ENCODE results near the gene AP1G2. TPM values are rescaled to one million over a fixed set of nuclear protein-coding genes. Genes with fewer than 3 reads are reported as not detected.

The AP1G2 gene
- polyA plus RNA-seq, 1 donor = 15.3 TPM

DNA sequence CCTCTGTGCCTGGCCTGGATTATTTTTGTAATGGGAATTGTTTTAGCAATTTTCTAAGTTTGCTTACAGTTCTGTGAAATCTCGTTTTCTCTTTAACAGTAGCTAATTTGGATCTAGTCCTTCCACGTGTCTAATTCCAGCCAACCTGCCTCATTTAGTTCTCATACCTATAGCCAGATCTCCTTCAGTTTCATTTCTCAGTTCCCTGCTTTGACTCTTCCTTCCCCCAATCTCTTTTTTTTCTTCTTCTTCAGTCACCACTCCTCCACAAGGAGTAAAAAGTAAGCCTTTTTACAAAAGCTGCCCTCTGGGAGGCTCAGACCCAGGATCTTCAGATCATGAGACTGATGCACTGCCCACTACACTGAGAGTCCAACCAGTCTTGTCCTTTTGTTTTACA lies 10.1 kb downstream of the AP1G2 start:
- no peak for DNase-seq (ENCODE audit: low read depth)

DNA sequence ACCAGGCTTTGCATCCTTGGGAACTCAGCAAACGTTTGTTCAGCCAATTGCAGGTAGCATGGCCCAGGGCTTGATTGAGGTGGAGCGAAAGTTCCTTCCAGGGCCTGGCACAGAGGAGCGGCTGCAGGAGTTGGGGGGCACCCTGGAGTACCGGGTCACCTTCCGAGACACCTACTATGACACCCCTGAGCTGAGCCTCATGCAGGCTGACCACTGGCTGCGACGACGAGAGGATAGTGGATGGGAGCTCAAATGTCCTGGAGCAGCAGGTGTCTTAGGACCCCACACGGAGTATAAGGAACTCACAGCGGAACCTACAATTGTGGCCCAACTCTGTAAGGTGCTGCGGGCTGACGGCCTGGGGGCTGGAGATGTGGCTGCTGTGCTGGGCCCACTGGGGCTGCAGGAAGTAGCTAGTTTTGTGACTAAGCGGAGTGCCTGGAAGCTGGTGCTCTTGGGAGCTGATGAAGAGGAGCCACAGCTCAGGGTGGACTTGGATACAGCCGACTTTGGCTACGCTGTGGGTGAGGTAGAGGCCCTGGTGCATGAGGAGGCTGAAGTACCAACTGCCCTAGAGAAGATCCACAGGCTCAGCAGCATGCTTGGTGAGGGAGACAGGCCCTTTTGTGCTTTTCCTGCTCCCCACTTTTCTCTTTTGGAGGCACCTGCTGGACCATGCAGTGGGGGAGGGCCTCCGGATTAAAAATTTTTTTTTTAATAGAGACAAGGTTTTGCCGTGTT lies 10.7 kb downstream of the AP1G2 start:
- DNase-seq (ENCODE audit: low read depth) = no peak

DNA sequence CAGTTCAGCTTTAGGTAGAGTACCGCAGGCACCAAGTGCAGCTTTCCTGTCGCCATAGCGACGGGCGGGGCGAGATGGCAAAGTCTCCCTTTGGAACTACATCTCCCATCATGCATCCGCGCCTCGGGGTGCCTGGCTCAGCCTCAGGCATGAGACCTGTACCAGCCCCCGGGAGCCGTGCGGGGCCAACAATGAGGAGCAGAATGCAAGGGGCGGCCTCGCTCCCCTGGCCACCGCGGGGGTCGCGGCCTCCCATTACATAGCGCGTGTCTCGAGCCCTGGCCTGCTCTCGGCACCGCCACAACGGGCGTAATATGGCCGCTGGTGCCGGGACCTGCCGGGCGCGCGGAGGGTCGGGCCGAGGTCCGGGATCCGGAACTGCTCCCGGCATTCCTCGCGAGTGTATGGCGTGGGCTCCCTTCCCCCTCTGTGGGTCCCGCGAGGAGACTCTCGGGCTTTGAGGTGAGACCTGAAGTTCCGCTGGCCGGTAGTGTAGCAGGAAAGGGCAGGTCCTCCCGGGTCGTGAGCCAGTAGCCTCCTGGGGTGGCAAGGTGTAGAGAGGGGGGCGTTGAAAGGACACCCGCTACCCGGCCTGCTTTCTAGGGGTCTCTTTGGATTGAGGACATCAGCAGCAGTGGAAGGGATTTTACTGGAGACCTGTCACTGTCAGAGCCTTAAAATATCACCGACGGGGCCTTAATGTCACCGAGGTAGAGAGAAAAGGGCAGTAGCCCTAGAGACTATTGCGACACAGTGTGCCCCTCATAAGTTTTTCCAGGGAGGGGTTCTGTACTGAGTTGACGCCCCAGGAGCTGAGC lies 11.5 kb downstream of the AP1G2 start, which contains the start of gene THTPA:
Gene THTPA, plus strand, starts transcription at position 390 of the 818 bp plus-strand sequence. CDS start 487 bp downstream, outside the sequence.
- no peak for DNase-seq (ENCODE audit: low read depth)

DNA sequence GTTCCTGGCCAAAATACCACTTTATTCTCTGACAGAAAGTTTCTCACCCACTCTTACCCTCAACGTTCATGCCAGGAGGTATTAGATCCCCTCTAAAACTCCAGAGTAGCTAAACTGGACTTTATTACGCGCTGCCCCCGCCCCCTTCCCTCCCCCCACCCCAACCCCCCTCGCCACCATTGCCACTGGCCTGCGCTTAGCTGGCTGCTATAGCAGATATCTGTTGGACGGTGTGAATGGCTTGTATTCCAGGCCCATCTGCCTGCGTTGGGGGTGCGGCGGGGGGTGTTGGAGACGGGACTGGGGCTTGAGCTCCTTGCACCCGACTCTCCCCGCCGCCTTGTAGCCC lies 12.1 kb downstream of the AP1G2 start:
- DNase-seq (ENCODE audit: low read depth) = no peak

DNA sequence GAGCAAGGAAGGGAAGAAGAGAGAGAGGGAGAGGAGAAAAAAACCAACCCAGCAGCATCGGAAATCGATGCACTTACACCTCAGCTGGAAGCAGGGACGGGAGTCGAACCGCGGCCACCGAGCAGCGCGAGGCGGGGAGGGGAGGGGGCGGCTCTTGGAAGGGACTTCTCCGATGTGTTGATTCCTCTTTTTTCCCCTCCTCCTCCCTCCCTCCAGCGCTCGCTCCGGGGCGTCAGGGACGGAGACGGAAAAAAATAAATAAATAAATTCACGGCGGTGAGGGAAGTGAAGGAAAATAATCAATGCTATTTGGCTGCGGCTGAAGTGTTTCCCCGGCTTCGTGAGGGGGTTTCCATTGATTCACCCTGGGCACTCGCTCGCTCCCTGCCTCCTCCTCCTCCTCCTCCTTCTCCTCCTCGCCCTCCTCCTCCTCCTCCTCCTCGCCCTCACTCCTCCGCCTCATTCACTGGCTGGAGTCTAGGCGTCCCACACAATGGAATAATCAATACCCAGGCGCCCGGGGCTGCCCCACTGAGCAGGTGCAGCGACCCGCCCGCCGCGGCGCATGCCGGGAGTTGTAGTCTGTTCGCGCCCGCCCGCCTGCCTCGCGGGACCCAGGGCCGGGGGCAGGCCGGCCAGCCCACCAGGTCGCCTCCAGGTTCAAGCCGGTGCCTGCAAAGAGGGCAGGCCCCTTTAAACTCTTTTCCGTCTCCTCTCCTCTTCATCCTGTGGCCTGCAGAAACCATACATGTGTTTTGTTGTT lies 16.1 kb downstream of the AP1G2 start, which contains the start of gene ZFHX2:
Gene ZFHX2, minus strand, starts transcription at position 500 of the 763 bp plus-strand sequence. CDS start 16,440 bp downstream, outside the sequence.
- DNase-seq (ENCODE audit: low read depth) = no peak

DNA sequence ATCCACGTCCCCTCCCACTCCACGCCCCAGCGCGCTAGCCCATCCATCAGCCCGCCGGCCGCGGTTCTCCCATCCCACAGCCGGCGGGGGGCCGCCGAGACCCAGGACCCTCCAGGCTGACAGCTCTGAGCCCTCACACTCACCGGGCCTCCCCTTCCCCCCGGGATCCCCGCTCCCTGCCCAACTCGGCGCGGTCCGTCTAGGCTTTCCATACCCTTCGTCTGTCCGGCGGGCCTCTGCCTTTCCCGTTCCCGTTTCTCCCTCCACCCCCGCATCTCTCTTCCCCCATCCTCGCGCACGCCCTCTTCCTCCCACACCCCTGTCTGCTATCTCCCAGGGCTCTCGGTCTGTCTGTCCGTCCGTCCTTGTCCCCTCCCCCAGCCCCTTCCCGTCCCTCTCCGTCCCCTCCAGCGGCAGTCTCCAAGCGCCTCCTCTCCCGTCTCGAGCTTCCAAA lies 16.8 kb downstream of the AP1G2 start:
- DNase-seq (ENCODE audit: low read depth) = no peak

DNA sequence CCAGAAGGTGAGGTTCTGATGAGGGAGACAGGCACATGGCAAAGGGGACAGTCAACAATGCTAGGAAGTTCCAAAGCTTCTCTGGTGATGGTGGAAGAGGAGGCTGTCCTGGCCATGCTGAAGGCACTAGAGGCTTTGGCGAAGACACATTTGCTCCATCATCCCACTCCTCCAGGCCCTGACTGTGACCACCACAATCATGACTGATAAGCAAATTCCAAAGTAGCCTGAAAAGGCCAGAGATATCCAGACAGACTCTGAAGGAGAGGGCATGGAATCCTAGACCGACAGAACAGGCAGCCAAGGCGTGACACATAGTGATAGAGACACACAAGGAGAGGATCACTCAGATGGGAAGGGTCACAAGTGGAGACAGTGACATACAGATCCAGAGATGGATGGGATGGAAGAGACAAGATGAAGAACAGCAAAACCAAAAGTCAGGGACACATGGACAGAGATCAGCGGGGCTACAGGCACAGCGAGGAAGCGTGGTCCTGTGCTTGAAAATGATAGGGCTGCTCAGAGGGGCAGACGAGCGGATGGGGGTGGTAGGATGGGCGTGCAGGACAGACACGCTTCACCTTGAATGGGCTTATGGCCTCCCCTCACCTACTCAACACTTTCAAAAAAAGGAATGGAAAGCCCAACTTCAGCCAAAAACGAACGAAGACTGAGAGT lies 17.3 kb downstream of the AP1G2 start:
- DNase-seq (ENCODE audit: low read depth) = no peak

DNA sequence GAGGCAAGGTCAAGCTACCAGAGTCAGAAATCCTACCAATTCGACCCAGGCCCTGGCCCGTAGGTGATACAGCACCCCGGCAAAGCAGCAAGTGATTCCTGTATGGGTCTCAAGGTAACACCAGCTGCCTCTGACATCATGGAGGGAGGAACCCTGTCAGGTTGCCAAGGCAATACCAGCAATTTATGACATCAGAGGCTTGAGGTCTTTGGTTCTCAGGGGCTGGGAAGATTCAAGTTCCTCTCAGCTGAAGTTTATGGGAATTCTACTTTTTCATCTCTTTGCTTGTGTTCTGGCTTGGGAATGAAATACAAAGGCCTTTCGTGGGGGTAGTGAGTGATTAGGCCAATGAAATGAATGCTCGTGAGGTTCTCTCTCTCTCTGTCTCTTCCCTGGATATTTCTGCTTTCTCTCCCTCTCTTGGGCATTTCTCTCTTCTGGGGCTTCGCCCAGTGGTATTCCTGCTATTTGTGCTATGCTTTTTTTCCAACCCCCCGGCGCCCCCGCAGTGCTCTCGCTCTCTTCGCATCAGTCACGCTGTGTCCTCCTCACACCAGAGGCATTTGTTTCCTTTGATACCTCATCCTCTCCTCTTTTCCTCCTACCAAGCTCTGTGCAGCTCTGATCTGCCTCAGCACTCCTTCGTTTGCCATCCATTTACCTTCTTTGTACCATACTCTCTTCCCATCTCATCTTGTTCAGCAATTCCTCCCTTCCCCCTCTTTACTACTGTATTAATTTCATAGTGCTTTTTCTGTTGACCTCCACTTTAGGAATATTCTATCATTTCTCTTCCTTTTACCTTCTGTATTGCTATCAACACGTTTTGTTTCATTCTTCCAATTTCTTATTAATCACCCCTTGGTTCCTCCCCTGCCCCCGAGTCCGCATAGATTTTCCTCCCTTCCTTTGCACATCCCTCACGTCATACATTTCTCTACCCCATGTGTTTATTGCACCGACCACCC lies 19.0 kb downstream of the AP1G2 start:
- DNase-seq (ENCODE audit: low read depth) = no peak

DNA sequence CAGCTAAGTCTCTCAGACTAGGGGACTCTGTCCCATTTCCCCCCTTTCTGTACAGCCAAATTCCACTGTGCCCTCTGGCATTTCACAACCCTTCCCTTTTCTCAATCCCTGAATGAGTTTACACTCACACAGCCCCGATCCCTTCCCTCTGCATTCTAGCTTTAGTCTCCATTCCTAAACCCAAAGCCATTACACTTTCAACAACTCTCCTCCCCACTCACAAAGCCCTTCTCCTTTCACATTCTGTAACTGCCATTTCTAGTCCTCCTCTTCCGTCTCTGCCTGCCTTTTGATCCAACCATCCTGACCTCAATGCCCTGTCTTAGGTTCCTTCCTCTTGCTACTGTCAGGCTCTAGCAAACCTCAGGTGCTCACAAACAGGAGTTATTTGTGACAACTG lies 19.7 kb downstream of the AP1G2 start:
- no peak for DNase-seq (ENCODE audit: low read depth)

DNA sequence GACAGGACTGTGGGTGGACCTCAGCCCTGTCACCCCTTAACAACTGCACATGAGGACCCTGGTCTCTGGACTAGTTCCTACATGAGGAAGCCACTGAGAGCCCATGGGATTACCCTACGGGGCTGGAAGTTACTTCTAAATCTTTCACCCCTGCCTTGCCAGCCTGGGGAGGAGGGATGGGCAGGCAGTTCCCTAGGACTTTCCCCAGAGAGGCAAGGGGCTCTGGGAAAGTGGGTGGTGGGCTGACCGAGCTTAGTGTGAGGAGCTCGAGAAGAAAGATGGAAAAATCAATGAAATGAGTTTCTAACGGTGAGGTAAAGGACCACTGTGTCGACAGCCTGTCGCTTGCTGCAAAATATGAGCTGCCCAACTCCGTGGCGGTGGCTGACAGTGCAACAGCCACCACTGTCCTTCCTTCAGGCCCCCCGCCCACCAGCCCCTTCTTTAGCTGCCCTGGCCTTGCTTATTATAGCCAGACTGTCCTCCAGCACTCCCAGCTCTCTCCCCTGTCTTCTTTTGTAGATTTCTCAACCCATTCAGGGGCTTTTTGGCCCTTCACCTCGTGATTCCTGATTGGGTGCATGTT lies 21.0 kb downstream of the AP1G2 start:
- no peak for DNase-seq (ENCODE audit: low read depth)

DNA sequence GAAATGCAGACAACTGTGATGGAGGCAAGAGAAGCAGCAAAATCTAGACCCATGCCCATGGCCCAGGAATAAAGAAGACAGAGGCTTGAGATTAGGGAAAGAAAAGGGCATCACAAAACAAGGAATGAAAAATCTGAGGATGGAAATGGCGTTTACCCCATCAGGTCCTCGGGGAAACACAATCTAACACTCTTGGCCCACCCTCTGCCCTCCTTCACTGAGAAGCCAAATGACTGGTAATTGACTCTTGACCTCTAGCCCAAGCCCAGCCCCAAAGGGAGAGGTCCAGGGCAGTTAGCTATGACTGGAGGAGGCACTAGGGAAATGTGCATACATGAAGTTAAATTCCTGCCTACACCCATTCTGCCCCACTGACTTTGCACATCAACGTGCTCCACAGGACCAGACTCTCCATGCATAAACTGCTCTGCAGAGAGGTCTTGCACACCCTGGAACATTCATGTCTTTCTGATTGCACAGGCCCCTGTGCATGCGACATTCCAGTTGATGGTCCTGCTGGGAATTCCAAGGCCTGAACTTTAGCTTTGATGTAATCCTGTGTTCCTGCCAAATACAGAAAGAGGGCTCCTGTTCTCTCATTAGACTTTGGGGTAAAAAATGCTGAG lies 21.7 kb downstream of the AP1G2 start:
- no peak for DNase-seq (ENCODE audit: low read depth)

DNA sequence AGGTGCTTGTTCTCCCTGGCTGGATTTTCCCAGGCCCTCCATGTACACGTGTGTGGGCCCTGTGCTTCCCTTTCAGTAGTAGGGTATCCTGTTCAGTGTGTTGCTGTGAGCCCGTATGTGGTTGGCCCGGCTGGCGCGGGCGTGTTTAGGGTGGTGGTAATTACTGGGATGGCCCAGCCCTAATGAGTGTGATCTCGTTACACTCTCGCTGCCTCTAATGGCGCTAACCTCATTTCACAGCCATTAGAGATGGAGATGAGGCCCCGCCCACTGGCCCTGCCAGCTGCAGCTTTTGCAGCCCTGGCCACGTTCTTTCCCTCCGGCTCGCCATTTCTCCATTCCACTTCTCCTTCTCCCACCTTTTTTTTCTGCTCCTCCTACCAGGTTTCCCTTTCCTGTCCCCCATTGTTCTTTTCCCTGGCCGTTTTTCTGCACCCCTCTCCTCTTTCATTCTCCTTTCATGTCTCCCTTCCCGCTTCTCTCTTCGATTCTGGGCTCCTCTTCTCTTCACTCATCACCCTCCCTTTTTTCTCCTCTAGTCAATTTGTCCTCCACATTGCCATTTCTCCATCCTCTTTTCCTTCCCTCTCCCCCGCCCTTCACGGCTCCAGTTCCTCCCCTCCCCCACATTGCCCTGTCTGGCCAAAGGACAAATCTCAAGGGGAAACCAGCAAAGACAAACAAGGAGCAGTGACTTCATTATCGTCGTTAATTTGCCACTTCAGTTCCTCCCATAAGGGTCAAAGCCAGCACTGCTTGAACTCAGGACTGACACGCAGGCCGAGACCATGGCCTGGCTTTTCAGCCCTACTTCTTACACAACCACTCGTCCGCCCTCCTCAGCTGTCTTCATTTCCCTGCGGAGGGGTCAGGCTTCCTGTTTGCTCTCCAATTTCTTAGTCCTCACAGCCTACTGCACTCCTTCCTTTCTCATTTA lies 22.8 kb downstream of the AP1G2 start:
- DNase-seq (ENCODE audit: low read depth) = no peak

DNA sequence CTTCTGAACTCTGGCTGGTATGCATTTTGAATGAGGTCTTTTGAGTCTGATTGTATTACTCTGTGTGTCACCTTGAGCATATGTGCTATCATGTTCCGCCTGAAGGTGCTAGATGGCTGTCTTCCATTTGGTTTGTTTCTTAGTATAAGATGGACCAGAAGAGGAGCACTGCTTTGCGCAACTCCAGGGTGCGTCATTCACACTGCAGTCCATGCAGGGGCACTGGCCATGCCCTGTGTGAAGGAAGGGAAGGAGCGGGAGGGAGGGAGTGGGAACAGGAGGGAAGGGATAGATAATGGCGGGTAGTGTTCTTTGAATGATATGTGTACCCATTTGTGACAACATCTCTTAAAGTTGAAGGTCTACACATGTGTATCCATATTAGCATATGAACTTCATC lies 24.2 kb downstream of the AP1G2 start:
- no peak for DNase-seq (ENCODE audit: low read depth)

DNA sequence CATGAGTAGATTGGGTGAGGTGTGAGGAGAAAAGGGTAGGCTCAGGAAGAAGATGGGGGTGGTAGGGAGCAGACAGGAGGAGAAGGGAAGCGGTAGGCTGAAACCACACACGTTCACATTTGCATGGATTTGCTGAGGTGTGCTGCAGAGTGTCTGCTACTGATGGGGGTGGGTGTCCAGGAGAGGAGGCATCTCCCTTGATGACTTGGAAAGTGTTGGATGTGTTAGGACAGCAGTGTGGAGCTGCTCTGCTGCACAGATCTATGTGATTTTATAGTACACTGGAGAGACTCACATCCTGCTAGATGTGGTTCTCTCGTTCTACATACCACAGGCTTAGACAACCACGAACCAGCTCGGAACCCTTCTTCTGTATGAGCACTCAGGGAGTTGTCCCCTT lies 25.3 kb downstream of the AP1G2 start:
- no peak for DNase-seq (ENCODE audit: low read depth)

DNA sequence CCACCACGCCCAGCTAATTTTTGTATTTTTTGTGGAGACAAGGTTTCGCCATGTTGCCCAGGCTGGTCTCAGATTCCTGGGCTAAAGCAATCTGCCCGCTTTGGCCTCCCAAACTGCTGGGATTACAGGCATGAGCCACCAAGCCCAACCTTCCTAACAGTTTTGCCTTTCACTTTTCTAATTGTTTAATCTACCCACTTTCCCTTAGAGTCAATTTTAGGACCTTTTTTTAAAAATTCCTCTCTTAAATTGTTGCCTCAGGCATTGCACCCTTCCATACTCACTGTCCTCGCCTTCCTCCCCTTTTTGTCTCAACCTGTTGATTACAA lies 27.5 kb downstream of the AP1G2 start:
- no peak for DNase-seq (ENCODE audit: low read depth)

DNA sequence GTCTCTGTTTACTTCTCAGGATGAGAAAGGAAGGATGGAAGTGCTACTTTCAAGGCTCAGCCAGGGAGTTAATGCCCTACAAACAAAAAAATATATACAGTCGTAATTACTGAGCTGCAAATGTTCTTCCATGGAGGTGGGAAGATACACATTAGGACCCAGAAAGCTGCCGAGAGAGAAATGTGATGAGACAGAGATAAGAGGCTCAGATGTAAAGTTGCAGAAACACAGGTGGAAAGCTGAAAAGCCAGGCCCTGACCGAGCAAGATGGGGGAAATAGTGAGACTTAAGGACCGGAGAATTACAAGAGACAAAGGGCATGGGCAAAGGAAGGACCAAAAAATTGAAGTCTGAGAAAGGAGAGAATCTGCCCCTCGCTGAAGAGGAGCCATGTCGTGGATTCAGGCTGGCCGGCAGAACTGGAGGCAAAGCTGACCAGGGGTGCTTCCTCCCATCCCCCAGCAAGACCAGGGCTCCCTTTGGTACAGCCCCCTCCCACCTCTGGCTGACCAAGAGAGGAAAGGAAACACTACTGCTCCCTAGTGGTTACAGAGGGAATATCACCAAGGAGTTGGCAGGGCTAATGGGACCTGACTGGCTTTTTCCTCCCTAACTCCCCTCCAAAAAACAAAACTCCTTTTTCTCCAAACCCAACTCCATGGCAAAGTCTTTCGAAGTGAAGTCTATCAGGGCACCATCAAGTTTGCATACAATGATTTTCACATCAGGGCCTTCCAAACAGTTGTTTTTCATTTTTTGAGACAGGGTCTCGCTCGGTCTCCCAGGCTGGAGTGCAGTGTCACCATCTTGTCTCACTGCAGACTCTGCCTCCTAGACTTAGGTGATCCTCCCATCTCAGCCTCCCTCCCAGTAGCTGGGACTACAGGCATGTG lies 28.1 kb downstream of the AP1G2 start:
- no peak for DNase-seq (ENCODE audit: low read depth)

DNA sequence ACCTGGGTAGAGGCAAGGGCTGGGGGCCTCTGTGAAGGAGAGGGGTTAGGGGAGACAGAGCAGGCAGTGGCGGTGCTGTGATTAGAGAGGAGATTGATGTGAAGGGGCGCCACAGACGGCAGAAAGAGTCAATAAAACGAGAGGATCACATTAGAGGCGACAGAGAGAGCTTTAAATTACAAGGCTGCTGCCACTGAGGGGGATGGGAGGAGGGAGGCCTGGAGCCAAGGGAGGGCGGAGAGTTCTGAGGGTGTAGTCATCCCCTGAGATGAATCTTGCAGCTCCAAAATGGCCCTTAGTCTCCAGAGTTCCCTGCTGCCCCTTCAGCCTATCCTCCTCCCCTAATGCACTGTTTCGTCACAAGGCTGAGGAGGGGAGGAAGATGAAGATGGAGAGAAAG lies 28.8 kb downstream of the AP1G2 start:
- DNase-seq (ENCODE audit: low read depth) = no peak

All from forelimb muscle (tissue), 1 donor.